Panc1 (cell line): ENCODE measurements around the gene KCNT1.

Source experiments
- POLR2AphosphoS5 ChIP-seq: IDR thresholded peaks from 2 replicates; pipeline ENCODE4 v1.6.1; 2012; ENCODE audit warnings: mild to moderate bottlenecking, low read depth, low read length, moderate library complexity
- TF ChIP-seq, protein P1 (sequence below): fragments of 450-650 bp; IDR thresholded peaks from 2 replicates; pipeline ENCODE4 v1.5.1; 2017; ENCODE audit warnings: mild to moderate bottlenecking

- TF ChIP-seq, protein P1, sequence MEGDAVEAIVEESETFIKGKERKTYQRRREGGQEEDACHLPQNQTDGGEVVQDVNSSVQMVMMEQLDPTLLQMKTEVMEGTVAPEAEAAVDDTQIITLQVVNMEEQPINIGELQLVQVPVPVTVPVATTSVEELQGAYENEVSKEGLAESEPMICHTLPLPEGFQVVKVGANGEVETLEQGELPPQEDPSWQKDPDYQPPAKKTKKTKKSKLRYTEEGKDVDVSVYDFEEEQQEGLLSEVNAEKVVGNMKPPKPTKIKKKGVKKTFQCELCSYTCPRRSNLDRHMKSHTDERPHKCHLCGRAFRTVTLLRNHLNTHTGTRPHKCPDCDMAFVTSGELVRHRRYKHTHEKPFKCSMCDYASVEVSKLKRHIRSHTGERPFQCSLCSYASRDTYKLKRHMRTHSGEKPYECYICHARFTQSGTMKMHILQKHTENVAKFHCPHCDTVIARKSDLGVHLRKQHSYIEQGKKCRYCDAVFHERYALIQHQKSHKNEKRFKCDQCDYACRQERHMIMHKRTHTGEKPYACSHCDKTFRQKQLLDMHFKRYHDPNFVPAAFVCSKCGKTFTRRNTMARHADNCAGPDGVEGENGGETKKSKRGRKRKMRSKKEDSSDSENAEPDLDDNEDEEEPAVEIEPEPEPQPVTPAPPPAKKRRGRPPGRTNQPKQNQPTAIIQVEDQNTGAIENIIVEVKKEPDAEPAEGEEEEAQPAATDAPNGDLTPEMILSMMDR, result no peak
- no peak for TF ChIP-seq POLR2AphosphoS5
These were observed 126.0 kb downstream of the KCNT1 start for GRCh38 chr9:135827866-135828580.
